Kidney (tissue), 14 donors: ENCODE data around the gene RAB43. TPM values are rescaled to one million over a fixed set of nuclear protein-coding genes. Genes with fewer than 3 reads are reported as not detected.

Experiments used
- DNase-seq, 5 donors: peaks; one replicate each; pipeline ENCODE4 v3.0.0-alpha.2; 2013 to 2020
- FAIRE-seq: peaks from 2 replicates; lab custom pipeline; 2012; peaks lifted over from hg19 to GRCh38; lab: Jason Lieb, UNC
- H3K27ac ChIP-seq, 2 donors: one replicate each; pipeline ENCODE4 v1.7.0; 2013; ENCODE audit warnings: low read depth in 2 of 2, low read length in 2 of 2, inconsistent platforms in 1 of 2
- H3K27me3 ChIP-seq: one replicate; pipeline ENCODE4 v1.7.1; 2013; ENCODE audit warnings: low read length, inconsistent platforms; ENCODE audit not compliant: control insufficient read depth, insufficient read depth
- H3K36me3 ChIP-seq, 3 donors: one replicate each; pipeline versions ENCODE4 v1.7.0 to v1.7.1; 2013; ENCODE audit warnings: low read length in 3 of 3, control low read depth in 1 of 3, inconsistent platforms in 1 of 3; ENCODE audit not compliant: insufficient read depth in 3 of 3, control insufficient read depth in 2 of 3
- H3K4me1 ChIP-seq, 3 donors: one replicate each; pipeline versions ENCODE4 v1.7.0 to v1.7.1; 2013; ENCODE audit warnings: low read length in 3 of 3, inconsistent platforms in 1 of 3, low read depth in 1 of 3; ENCODE audit not compliant: control insufficient read depth in 2 of 3, insufficient read depth in 2 of 3
- H3K4me3 ChIP-seq, 3 donors: one replicate each; pipeline versions ENCODE4 v1.7.0 to v1.8.1; 2013; ENCODE audit warnings: low read length in 3 of 3, control low read depth in 1 of 3, inconsistent platforms in 1 of 3
- H3K9ac ChIP-seq, 3 donors: one replicate each; pipeline versions ENCODE4 v1.7.0 to v1.7.1; 2013; ENCODE audit warnings: low read length in 3 of 3, control low read depth in 1 of 3, inconsistent platforms in 1 of 3
- H3K9me3 ChIP-seq, 3 donors: one replicate each; pipeline versions ENCODE4 v1.7.0 to v1.7.1; 2013; ENCODE audit warnings: low read length in 3 of 3, control low read depth in 1 of 3, inconsistent platforms in 1 of 3; ENCODE audit not compliant: control insufficient read depth in 2 of 3, insufficient read depth in 1 of 3
- intact Hi-C: fragments of 100-400 bp; cut with DNase I; formaldehyde crosslinking; loops from one replicate; pipeline ENCODE4 v1.11.1; 2022
- polyA plus RNA-seq: library from polyadenylated mRNA; stranded (reverse); fragments of 350-450 nt; fragmentation: Illumina TruSeq; extraction: RNeasy Lipid Tissue Mini Kit (QIAGEN cat#74804); gene quantifications from one replicate; pipeline ENCODE4 v1.2.3, GENCODE V29; 2014; ENCODE audit warnings: low read depth, low replicate concordance; ENCODE audit not compliant: insufficient read depth
- total RNA-seq: library from RNA; stranded (reverse); fragmentation: NEBNext Ultra II Directional; extraction: Animal tissue kit (Norgen Biotek cat#: 25700); gene quantifications from one replicate; pipeline ENCODE4 v1.2.1, GENCODE V29; 2021
- TF ChIP-seq, protein P1 (sequence below): IDR thresholded peaks from 3 replicates; pipeline ENCODE4 v1.5.1; 2012; ENCODE audit warnings: mild to moderate bottlenecking, moderate library complexity, borderline replicate concordance; ENCODE audit not compliant: insufficient read depth; ENCODE audit errors: extremely low read depth
- donor health status: control.
- donor health status: control.
- donor health status: control.
- donor health status: control.
- donor health status: control.
- donor health status: DM: yes; HTN: yes; CAD: no.
- donor health status: Normal renal cell carcinoma (clear cell type).

Gene RAB43
- total and polyA plus RNA-seq, 2 donors from 2014 or later: 5.5 to 27.6 TPM

DNA sequence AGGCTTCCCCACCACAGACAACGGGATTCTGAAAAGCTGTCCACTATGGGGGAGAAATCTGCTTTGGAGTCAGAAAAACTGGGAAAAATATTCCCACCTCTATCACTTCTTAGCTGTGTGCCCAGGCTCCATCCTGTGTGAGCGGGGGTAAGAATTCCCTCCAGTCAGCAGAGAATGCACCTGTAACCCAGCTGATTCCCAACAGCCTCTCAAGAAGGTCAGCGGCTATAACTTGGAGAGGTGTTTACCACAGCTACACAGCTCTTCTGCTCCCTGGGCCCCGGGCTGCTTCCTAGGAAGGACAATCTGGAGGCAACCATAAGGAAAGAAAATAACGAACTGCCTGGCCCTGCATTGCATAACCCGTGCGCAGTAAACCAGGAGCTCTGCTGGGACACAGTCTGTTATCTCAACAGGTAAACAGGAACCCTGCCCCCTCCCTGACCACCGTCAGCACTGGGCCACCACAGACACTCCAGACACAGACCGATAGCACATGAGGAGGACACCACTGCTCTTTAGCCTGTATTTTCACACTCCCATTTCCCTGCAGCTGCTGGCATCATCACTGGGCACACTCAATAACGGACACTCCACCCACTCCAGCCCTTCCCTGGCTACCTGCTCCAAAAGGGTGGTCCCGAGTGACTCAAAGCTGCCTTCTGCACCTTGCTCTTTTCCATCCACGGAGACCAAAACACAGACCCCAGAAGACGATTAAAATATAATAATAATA, 2.1 kb downstream of the RAB43 start:
- TF ChIP-seq, protein P1, sequence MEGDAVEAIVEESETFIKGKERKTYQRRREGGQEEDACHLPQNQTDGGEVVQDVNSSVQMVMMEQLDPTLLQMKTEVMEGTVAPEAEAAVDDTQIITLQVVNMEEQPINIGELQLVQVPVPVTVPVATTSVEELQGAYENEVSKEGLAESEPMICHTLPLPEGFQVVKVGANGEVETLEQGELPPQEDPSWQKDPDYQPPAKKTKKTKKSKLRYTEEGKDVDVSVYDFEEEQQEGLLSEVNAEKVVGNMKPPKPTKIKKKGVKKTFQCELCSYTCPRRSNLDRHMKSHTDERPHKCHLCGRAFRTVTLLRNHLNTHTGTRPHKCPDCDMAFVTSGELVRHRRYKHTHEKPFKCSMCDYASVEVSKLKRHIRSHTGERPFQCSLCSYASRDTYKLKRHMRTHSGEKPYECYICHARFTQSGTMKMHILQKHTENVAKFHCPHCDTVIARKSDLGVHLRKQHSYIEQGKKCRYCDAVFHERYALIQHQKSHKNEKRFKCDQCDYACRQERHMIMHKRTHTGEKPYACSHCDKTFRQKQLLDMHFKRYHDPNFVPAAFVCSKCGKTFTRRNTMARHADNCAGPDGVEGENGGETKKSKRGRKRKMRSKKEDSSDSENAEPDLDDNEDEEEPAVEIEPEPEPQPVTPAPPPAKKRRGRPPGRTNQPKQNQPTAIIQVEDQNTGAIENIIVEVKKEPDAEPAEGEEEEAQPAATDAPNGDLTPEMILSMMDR: no peak
- FAIRE-seq (no peak), DNase-seq (peak in 3 of 5 donors; percentile 21 to 33 (median 24))
- Histone ChIP-seq H3K4me3 (peak overlapping the region; percentile 17 to 87 (median 77)), H3K4me1 (peaks cover 0 to 43% (median 38%) of the 10 kb centered on the region in 3 donors), H3K9me3 (no peaks in the 10 kb centered on the region), H3K9ac (peak overlapping the region in 2 of 3 donors; percentile 76 to 95), H3K36me3 (peaks cover 1 to 9% (median 5%) of the 10 kb centered on the region in 3 donors), H3K27me3 (no peaks in the 10 kb centered on the region), H3K27ac (peak overlapping the region; percentile 86 to 94)
- intact Hi-C loops: no loop called here

DNA sequence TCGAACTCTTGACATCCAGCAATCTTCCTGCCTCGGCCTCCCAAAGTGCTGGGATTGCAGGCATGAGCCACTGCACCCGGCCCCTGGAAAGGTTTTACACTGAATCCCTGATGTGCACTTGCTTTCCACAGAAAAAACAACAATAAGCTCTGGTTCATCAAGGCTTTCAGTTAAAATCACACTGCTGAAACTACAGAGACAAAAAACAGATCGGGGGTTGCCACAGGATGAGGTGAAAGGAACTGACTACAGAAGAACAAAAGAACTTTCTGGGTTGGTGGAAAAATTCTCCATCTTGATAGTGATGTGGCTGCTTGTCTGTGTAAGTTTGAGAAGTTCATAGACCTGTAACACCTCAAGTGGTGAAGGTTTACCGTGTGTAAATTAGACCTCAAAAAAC, 2.9 kb downstream of the RAB43 start:
- peaks cover 0 to 43% (median 38%) of the 10 kb centered on the region in 3 donors for H3K4me1 ChIP-seq
- intact Hi-C loops: no loop called here
- peak overlapping the region in 1 of 2 donors; percentile 94 for H3K27ac ChIP-seq
- DNase-seq (no peak), FAIRE-seq (no peak)
- TF ChIP-seq, protein P1: no peak
- H3K36me3 ChIP-seq: peaks cover 2 to 9% (median 8%) of the 10 kb centered on the region in 3 donors
- H3K9me3 ChIP-seq: no peaks in the 10 kb centered on the region
- H3K4me3 ChIP-seq: peak overlapping the region in 1 of 3 donors; percentile 77
- H3K9ac ChIP-seq: peak overlapping the region in 1 of 3 donors; percentile 95
- no peaks in the 10 kb centered on the region for H3K27me3 ChIP-seq

DNA sequence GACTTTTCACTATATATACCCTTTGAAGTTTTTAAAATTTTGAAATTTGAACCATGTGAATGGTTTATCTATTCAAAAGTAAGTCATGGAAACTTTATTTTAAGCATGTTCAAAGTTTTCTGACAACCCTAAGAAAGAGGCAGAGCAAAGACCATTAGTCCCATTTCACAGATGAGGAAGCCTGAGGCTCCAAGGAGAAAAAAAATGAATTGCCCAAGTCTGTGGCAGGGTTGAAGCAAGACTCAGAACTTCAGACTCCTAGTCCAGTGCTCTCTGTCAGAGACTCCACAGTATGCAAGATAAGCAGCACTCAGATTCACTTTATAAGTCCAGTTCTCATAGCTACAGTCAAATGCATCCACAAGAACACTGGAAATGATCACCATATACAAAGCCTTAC, 4.5 kb downstream of the RAB43 start:
- peak overlapping the region in 1 of 3 donors; percentile 2 for H3K9ac ChIP-seq
- H3K9me3 ChIP-seq: no peaks in the 10 kb centered on the region
- H3K27me3 ChIP-seq: no peaks in the 10 kb centered on the region
- no peak for DNase-seq
- intact Hi-C loops: no loop called here
- peaks cover 2 to 9% (median 8%) of the 10 kb centered on the region in 3 donors for H3K36me3 ChIP-seq
- H3K4me1 ChIP-seq: peaks cover 0 to 42% (median 40%) of the 10 kb centered on the region in 3 donors
- TF ChIP-seq, protein P1: no peak
- no peak overlapping the region for H3K4me3 ChIP-seq
- H3K27ac ChIP-seq: peak overlapping the region in 1 of 2 donors; percentile 16
- no peak for FAIRE-seq
